ENCODE measurements around the gene AMOTL1.

AMOTL1 gene

DNA sequence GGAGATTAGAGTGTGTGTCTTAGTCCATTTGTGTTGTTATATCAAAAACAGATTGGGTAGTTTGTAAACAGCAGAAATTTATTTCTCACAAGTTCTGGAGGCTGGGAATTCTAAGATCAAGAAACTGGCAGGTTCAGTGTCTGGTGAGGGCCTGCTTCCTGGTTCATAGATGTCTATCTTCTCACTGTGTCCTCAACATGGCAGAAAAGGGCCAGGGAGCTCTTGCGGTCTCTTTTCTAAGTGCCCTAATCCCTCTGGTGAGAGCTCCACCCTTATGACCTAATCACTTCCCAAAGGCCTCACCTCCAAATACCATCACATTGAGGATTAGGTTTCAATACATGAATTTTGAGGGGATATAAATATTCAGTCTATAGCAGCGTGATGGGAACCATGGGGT lies 25.5 kb upstream of the AMOTL1 start:
- DNase-seq (ENCODE audit: low read depth in 4 of 4, low spot score in 1 of 4): no peak

DNA sequence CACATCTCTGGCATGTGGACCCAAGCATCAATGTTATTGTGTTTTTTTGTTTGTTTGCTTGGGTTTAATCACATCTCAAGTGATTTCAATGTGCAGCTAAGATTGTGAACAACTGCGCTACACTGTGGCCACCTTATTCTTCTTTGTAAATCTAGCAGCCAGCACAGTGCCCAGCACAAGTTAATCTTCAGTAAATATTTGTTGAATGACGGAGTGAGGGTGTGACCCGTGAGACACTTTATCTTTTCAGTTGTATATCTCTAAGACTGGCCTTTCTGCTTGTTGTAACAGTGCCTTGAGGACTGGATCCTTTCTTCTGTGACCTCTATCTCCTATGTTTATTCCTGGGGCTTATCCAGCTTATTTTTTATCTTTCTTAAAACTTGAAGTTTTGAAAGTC lies 21.4 kb upstream of the AMOTL1 start:
- DNase-seq (ENCODE audit: low read depth in 4 of 4, low spot score in 1 of 4): no peak

DNA sequence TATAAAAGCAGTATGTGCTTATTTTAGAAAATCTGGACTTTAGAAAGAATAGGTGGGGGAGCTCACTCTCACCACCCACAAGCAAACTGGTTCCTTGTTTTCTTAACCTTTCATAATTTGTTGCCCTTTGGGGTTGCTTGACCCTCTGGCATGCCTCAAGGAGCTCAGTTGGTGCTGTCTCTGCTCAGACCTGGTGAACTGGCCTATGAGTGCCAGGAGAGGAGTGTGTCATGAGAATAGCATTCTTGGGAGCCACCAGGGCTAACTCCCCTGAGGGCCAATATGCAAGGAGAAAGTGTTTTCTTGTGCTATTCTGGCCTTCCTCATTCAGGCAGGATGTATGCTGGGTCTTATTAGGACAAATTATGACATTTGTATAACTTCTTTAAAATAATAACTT lies 21.0 kb upstream of the AMOTL1 start:
- no peak for DNase-seq (ENCODE audit: low read depth in 4 of 4, low spot score in 1 of 4)

DNA sequence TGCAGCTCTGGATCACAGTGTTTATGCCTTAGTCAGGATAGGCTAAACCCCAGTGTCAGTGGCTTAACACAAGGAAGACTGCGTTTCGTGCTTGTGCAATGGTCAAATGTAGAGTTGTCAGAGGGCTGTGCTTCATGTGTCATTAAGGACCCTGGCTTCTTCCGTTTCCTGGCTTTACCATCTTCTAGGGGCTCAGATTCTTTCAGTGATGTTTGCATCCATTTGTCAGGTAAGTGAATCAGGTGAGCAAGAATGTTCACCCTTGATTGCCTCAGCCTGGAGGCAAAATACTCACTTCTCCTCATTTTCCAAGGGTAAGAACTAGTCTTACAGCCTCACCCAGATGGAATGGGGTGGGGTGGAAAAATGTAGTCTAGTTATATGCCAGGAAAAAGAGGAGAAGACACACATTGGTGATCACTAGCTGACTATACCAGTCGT lies 20.5 kb upstream of the AMOTL1 start:
- no peak for DNase-seq (ENCODE audit: low read depth in 4 of 4, low spot score in 1 of 4)

DNA sequence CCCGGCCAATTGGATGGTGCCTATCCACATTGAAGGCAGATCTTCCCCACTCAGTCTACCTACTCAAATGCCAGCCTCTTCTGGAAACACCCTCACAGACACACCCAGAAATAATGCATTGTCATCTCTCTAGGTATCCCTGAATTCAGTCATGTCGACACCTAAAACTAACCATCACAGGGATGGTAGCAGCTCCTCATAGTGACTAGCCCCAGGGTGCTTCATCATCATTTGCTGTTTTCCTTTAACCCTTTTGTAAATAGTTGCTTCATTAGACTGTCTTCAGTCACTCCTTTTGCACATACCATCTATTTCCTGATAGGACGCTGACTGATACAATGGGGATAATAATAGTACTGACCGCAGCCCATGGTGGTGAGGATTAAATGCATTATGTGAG lies 18.8 kb upstream of the AMOTL1 start:
- no peak for DNase-seq (ENCODE audit: low read depth in 4 of 4, low spot score in 1 of 4)

DNA sequence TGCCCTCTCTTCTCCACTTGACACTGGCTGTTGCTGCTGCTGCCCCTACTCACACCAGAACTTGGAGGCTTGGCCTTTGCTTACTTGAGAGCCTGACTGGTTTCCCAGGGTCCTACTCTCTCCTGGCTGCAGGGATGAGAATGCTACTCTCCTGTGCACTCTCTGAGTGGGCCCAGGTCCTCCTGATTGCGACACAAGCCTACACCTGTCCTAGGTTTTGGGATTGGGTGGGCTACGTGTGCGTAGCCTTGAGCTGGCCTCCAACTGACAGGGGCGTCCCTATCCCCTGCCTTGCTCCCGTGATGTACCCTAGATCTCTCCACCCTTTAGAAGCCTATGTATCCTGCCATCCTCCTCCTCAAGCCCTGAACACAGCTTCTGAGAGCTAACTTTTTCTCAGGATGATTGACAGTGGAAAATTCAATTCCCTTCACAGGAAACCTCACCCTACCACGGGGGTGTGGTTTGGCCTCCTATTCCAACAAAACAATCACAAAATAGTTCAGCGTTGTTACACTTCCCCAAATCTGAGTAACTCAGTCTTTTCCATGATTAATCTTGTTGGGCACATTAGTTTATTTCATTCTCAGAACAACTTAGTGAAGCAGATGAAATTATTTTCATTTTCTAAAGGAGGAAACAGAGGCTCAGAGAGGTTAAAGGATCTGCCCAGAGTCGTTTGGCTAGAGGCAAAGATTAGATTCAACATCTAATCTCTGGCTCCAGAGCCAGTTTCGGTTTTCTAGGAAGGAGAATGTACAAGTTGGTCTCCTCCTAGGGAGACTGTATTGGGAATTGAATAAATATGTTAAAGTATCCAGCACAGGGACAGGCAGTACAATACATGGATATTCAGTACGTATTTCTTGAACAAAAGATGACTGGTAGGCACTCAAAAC lies 17.6 kb upstream of the AMOTL1 start:
- DNase-seq (ENCODE audit: low read depth in 4 of 4, low spot score in 1 of 4): no peak

DNA sequence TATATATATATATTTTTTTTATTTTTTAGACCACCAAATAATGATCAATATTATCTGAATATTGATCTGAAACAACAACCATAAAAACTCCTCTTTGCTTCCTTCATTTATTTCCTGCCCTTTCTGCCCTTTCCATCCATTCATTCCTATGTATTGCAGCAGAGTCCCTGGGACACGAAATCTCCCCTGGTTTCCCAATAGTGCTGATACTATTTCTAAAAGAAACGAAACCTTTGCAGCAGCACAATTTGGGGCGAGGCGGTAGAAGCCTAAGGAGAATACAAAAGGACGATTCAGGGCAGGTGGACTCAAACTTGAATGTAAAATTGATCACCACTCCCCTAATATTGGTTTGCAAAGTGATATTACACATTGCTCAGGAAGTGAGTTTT lies 16.9 kb upstream of the AMOTL1 start:
- no peak for DNase-seq (ENCODE audit: low read depth in 4 of 4, low spot score in 1 of 4)

DNA sequence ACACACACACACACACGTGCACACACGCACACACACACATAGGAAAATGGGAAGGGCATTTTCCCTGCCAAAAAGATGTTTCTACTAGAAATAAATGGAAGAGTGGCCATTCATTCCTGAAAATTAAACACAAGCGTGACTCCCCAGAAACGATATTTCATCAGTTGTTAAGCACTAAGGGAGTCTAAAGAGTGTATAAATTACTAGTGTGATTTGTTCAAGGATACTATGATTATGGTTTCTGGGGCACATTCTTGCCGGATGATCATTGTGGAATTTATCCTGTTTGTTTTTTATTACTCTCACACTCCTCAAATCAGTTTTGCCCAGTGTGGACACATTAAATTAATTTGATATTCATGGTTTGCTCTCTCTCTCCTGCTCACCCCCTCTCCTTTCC lies 16.4 kb upstream of the AMOTL1 start:
- no peak for DNase-seq (ENCODE audit: low read depth in 4 of 4, low spot score in 1 of 4)

DNA sequence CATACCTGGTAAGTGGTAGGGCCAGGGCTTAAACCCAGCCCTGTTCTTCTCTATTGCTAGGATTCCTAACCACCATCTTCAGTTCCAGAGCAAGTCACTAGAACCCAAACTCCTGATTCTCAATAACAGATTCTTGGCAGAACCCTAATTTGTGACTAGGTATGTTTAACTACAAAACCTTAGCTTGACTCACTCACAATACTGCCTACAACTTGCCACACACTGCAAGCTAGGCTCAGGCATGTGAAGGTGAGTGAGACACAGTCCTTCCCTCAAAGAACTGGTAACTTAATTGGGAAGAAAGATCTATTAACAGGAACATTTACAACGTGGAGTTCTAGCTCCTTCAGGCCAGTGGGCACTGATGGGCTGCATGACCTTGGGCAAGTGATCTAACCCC lies 14.5 kb upstream of the AMOTL1 start:
- no peak for DNase-seq (ENCODE audit: low read depth in 4 of 4, low spot score in 1 of 4)

DNA sequence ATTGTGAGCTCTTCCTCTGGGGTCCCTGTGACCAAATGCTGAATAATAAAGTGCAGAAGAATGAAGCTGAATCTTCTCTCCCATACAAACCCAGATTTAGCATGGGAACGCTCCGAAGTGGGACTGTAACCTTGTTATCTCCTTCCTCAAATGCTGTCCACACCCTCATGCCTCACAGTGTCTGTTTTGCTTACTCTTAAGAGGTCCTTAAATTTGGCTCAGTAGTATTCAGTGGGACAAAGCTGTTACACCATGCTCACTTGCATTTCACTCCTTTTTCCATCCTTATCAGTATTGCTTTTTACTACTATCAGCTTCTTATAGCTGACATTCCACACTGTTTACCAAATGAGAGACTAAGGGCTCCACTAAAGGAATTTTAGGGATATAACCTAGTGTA lies 13.8 kb upstream of the AMOTL1 start:
- DNase-seq (ENCODE audit: low read depth in 4 of 4, low spot score in 1 of 4): no peak

DNA sequence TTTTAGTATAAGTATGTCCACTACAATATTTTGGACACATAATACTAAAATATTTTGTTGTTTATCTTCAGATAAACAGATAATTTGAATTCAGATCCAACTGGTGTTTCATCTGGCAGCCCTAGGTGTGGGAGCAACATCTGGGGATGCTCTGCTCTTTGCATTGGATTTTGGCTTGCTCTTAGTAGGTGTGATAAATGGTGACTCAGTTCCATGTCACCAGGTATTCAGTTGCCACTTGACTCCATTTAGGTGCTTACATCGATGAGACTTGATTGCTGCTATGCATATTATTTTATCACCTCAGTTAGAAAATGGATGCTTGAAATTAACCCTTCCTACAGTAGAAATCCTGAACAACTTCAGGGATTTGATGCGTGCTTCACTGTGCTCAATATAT lies 13.3 kb upstream of the AMOTL1 start:
- no peak for DNase-seq (ENCODE audit: low read depth in 4 of 4, low spot score in 1 of 4)

DNA sequence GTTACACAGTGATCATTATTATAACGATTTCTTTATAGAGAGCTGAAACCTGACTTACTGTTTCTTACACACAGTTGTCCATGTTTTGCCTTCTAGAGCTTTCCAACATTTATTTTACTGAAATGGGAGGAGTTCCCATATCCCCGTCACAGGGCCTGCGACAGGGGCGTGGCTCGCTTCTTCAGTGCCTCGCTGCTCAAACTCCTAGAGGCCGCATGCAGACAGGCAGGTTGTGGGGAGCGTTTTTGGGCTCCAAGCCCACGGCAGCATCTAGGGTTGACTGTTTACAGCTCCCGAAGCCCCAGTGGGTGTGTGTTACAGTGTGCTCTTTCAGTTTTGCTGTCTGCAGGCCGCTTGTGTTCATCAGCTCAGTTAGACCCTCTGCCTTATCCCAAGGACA lies 12.7 kb upstream of the AMOTL1 start:
- DNase-seq (ENCODE audit: low read depth in 4 of 4, low spot score in 1 of 4): no peak

DNA sequence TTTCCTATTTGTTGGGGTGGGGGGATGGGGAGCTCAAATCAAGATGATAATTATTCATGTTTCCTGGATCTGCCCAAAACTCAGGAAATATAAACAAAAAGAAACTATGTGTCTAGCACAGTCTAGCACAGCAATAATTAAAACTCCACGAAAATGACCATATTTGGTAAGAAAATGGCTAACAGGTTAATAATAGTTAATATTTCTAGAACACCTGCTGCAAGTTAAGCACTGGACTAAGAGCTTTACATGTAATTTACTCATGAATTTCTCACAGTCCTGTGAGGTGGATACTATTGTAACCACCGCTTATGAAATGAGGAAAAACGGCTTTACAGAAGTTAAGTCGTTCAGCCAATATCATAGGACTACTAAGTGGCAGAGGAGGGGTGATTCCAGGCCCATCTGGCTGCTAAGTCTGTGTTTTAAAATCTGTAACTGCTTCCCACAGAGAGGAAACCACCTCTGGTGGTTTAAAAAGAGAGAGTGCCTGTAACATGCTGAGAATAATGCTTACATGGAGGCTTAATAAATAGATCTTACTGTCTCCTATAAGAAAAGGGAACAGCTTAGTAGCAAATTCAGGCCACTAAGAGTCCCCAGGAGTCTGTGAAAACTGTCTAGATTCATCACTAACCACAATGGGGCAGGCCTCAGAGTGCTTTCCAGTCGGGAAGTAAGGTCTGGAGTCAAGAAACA lies 11.0 kb upstream of the AMOTL1 start:
- DNase-seq (ENCODE audit: low read depth in 4 of 4, low spot score in 1 of 4): no peak

DNA sequence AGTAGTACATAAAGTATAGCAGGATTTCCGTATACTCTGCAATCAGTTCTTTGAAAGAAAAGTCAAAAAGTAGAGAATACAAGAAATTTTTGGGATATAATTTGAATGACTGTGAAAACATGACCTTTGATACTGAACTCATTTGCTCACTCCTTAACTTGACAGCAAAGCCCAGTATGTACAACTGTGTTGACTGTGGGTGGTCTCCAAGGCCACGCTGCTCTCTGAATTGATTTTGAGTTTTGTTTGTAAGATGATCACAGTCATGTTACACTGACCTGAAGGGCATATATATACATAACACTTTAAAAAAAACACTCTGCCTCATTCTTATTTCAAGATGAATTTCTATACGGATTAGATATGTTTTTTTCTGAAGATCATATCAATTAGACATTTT lies 9.5 kb upstream of the AMOTL1 start:
- no peak for DNase-seq (ENCODE audit: low read depth in 4 of 4, low spot score in 1 of 4)

DNA sequence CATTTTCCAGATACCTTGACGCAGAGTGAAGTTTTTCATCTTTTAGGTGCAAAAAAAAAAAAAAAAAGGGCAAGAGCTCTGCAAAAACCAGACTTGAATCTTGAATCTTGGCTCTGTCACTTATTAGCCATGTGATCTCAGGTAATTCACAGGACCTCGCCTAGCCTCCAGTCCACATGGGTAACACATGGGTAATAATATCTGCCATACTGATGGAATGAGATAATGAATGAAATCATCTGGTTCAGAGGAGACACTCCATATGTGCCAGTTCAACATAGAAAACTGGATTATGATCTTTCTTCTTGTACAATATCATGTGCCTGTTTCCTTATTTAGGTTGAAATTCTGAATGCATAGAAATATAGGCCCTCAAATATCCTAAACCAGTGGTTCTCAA lies 8.6 kb upstream of the AMOTL1 start:
- no peak for DNase-seq (ENCODE audit: low read depth in 4 of 4, low spot score in 1 of 4)

DNA sequence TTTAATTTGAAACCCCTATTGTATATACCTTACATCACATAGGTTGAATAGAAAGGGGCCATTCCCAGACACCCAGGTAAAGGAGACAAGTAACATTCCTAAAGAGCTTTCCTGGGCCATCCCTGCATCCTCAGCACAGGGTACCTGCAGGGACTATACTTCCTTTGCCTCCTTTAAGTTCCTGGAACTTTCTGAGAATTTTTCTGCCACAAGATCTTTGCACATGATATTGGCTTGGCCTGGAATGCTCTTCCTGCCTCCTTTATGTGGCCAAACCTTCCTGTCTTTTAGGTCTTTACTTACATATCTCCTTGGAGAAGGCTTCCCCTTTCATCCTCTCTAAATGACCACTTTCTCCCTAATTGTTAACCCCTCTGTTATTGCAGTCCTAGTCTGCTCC lies 7.9 kb upstream of the AMOTL1 start:
- no peak for DNase-seq (ENCODE audit: low read depth in 4 of 4, low spot score in 1 of 4)

DNA sequence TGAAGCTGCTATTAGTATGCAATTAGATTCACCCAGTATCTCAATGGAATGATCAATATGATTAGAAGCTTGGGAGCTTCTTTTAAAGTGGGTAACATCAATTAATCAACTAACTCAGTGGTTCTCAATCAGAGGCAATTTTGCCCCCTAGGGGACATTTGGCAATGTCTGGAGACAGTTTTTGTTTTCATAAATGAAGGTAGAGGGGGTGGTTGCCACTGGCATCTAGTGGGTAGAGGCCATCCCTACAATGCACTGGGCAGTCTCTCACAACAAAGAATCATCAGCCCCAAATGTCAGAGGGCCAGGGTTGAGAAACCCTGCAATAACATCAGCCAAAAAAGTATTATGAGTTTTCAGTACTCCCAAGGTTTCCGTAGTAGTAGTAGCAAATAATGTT lies 5.9 kb upstream of the AMOTL1 start:
- DNase-seq (ENCODE audit: low read depth in 4 of 4, low spot score in 1 of 4): no peak

DNA sequence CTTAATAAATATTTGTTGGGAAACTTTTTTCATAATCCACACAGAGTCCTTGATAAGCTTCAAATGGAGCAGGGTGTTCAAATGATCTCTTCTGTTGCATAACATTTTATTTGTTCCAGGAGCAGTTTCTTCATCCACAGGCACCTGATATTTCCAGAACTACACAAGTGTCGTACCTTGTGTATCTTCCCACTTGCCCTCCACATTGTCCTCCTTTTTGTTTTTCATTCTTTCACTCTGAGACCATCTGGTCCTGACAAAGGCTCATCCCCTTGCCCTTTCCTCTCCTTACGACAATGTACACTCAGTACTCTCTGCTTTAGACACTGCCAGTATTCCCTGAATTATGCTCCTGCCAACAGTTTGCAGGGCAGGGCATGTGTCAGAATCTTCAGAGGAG lies 5.2 kb upstream of the AMOTL1 start:
- no peak for DNase-seq (ENCODE audit: low read depth in 4 of 4, low spot score in 1 of 4)

DNA sequence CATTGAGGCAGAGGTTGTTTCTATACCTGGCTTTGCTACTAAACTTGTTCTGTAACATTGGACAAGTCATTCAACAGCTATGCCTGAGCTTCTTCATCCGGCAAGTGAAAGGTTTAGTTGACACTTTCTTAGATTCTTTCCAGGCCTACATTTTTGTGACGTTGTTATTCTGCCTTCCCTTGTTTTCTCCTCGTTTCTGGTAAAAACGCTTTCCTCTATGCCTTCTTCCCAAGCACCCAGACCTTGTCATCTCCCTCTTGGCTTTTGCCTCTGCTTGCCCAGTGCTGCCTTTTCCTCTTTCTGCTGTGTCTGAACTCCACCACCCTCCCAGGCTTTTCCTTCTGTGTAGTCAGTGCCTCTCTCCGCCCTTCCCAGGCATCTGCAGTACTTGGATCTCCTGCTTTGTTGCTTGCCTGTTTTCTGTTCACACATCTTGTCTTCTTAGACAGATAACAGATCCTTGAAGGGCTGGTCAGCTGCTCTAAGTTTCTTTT lies 1.4 kb upstream of the AMOTL1 start:
- no peak for DNase-seq (ENCODE audit: low read depth in 4 of 4, low spot score in 1 of 4)

DNA sequence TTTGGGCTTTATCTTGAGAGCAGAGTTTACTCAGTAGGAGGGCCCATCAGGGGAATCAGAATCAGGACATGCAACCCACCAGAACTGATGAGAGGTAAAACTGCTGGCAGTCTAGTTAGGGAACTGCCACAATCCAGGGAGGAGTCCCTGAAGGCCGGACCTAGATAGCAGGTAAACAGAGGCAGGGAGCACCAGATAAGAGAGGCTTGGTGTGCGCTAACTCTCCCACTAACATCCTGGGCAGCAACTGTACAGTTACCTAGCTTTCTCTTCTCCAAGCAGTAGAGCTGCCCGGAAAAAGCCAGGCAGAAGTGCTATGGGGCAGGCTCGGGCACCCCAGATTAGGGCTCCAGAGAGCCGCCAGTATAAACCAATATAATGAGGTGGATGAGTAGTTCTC lies 865 bp upstream of the AMOTL1 start:
- DNase-seq (ENCODE audit: low read depth in 4 of 4, low spot score in 1 of 4): no peak

DNA sequence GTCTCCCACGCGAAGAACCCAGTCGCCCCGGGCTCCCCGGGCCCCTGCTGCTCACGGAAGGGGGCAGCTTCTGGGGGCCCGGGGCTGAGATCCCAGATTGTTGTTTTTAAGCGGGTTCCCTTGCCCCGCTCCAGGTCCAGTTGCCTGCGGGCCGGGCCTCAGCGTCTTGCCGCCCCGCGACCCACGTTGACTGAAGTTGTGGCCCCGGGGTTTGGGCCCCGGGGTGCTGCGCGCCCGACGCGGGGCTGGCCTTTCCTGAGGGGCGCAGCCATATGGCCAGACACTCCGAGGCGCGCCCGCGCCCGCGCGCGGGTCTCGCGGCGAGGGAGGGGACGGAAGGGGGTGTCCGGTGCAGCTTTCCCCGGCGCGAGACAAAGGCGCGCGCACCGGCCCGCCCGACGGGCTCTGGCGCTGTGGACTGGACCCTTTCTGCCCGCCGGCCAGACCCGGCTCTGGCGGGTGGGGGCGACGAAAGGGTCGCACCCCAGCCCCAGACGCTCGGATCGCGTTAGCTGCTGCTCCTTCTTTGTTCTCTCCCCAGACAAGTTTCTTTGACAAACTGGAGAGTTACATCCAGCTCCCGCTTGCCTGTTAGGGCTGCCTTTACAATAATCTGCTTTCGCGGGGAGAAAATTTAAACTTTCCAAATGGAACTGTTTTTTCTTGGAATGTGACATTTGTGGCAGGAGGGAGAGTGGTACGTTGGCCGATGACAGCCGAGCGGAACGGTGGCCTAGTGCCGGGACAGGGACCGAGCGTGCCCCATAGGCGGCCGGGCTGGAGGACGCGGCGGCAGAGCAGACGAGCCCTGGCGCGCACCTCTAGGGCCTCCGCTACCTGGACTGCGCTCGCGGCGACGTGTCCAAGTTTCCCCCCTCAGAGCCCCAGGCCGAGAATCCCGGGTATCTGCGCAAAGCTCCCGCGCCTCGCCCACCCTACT lies 716 bp downstream of the AMOTL1 start:
- no peak for DNase-seq (ENCODE audit: low read depth in 4 of 4, low spot score in 1 of 4)
